Dedifferentiated amniotic fluid mesenchymal stem cell (primary cell): Measurements from ENCODE around the gene ITGB5.

Experiments
- DNase-seq: peaks from one replicate; pipeline ENCODE4 v3.0.0-alpha.2; 2016; ENCODE audit errors: extremely low spot score

ITGB5 gene

GRCh38 chr3:124896824-124897526 is 9.8 kb upstream of the ITGB5 start:
- no peak for DNase-seq

- no peak for DNase-seq
These were observed 8.6 kb upstream of the ITGB5 start for GRCh38 chr3:124895756-124896155.

- no peak for DNase-seq
These were observed 6.4 kb upstream of the ITGB5 start for GRCh38 chr3:124893526-124893925.

- DNase-seq: no peak
These were observed 3.5 kb upstream of the ITGB5 start for GRCh38 chr3:124890573-124891190.

GRCh38 chr3:124888482-124889441 is 1.6 kb upstream of the ITGB5 start:
- no peak for DNase-seq

- DNase-seq: no peak
These were observed 750 bp upstream of the ITGB5 start for GRCh38 chr3:124887932-124888298.

GRCh38 chr3:124886168-124887056 is 753 bp downstream of the ITGB5 start:
- DNase-seq: no peak

- no peak for DNase-seq
These were observed 1.5 kb downstream of the ITGB5 start for GRCh38 chr3:124885466-124886167.

- DNase-seq: no peak
These were observed 2.6 kb downstream of the ITGB5 start for GRCh38 chr3:124884474-124885101.

GRCh38 chr3:124883766-124884473 is 3.2 kb downstream of the ITGB5 start:
- no peak for DNase-seq

- no peak for DNase-seq
These were observed 4.1 kb downstream of the ITGB5 start for GRCh38 chr3:124882816-124883747.

- no peak for DNase-seq
These were observed 5.0 kb downstream of the ITGB5 start for GRCh38 chr3:124881976-124882697.

GRCh38 chr3:124879337-124879680 is 7.9 kb downstream of the ITGB5 start:
- DNase-seq: no peak

- peak; percentile 70 for DNase-seq
These were observed 8.4 kb downstream of the ITGB5 start for GRCh38 chr3:124878561-124879336.

GRCh38 chr3:124877674-124878073 is 9.5 kb downstream of the ITGB5 start:
- no peak for DNase-seq

GRCh38 chr3:124876401-124876878 is 10.7 kb downstream of the ITGB5 start:
- DNase-seq: no peak

GRCh38 chr3:124873226-124873625 is 13.9 kb downstream of the ITGB5 start:
- no peak for DNase-seq
